HG02884 (cell line): ENCODE measurements around the gene GBP7.
"Not testable (repeated sequence)": the region's sequence is repeated elsewhere in the genome, so short reads cannot be mapped to it uniquely, and the experiment has no call there.

ENCODE experiments used
- ATAC-seq: cut with Tn5 transposase; IDR thresholded peaks from one replicate; pipeline ENCODE4 v1.9.1; 2021; ENCODE audit warnings: mild to moderate bottlenecking, moderate library complexity; ENCODE audit not compliant: unreplicated experiment

GBP7 gene

DNA sequence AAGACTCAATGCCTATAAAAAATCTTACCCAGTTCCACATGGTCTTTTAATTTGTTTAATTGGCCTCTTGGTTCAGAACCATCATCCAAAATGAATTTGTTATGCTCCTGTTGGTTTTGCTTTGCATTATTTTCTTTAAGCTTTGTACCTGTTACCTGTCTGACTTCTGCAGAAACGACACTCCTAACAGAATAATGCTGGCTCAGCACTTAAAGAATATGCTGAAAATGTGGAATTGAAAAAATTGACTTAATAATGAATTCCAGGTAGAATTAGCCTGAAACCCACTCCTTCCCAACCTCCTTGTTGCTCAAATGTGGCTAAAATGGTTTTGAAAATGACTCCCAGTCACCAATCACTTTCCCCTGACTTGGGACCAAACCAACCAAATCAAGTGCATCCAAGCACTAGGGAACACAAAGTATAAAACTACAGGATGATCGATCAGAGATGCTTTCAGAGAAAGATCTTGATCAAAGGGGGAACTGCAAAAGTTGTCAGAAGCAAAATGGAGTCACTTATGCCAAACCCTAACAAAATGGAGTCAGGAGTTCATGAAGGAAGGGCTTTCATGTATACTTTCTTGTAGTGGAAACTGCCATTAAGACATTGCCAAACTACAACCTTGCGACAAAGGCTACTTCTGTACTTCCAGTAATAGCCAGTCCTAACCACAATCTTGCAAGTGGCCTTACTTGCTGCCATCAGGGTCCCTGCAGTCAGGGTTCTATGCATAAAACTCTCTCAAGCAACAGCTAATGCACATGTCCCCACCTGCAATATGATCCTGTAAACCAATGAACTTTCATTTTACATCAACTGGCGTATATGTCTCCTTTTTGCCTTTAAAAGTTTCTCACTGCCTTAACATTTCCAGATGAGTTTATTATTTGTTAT lies 5.4 kb downstream of the GBP7 start:
- no peak for ATAC-seq

DNA sequence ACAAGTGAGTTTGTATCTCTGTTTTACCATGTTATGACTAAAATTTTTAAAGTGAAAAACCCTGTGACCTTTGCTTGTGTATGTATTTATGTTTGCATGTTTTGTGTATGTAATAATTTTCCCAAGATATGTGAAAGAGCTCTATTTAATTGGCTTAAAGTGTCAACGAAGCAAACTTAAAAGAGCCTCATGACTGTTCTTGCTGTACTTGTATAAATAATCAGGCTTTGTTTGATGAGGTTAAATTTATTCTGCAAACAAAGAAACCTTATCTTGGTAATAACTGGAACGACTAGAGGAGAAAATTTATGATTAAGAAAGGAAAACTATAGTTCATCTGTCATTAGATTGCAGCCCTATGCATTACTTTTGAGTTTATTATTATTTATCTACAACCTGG lies 6.6 kb downstream of the GBP7 start:
- ATAC-seq = no peak

- no peak for ATAC-seq
Observed at GRCh38 chr1:89167590-89168230, 8.1 kb downstream of the GBP7 start.

DNA sequence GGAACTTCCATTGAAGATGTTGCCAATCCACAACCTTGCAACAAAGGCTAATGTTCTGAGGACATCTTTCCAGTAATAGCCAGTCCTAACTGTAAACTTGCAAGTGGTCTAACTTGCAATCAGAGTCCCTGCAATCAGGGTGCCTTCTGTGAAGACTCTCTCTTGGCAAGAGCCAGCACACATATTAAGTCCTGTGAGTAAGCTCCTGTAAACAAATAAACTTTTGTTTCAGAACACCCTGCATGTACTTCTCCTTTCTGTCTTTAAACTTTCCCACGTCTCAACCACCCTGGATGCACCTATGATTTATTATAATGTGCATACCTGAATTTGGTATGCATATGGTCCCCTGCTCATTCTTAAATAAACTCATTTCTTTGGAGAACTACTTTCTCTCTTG lies 9.1 kb downstream of the GBP7 start:
- ATAC-seq = no peak

GRCh38 chr1:89165811-89166210 lies 10.0 kb downstream of the GBP7 start:
- no peak for ATAC-seq

DNA sequence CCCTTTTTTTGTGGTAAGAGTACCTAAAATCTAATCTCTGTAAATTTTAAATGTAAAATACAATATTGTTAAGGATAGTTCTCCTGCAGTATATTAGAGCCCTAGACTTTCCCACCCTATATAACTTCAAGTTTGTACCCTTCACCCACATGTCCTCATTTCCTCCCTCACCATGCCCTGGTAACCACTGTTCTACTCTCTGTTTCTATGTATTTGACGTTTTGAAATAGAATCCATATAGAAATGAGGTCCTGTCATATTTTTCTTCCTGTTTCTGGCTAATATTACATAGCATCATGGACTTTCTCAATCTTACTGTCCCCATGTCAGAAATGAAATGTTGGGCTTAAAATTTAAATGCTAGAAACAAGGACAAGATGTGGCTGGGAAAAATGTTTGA lies 24.8 kb downstream of the GBP7 start:
- no peak for ATAC-seq

GRCh38 chr1:89149976-89150375 lies 25.8 kb downstream of the GBP7 start:
- ATAC-seq = no peak

GRCh38 chr1:89149229-89149628 lies 26.6 kb downstream of the GBP7 start:
- ATAC-seq = no peak

DNA sequence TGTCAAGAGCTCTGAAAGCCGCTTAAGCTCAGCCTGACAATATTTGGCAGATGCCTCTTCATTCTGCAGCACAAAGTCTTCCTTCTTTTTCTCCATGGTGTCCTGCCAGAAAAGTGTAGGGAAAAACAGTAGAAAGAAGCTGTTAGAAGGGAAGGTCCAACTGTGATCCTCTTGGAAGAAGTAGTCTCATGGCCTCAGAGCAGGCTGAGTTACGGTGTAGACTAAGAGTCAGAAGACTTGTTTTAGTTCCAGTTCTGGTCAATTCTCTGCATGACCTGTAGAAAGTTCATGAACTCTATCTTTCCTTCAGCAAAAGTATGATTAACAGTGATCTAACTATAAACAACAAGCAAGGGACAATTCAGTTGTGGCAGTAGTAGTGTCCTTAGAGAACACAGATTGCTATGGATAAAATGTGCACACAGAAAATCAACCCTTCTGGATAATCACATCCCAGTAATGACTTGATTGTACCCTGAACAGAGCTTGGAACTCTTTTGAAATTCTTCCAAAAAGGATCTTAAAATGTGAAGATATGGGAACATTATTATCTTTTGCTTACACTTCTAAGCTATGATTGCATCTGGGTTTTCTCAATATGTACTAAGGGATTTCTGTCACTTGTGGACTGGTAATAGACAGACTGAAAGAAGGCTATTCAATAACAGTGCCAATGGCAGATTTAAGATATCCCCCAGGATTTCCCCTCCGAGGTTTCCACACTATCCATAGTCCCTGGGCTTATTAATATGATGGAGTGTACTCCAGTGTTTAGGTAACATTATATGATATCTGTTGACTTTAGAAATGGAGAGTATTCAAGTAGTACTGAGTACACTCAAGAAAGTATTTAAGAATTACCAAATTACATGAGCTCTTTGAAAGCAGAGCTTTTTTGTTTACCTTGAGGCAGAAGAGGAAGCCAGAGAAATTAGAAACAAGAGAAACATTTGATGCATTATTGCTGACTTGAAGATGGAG lies 27.8 kb downstream of the GBP7 start:
- no peak for ATAC-seq

GRCh38 chr1:89146721-89147120 lies 29.1 kb downstream of the GBP7 start:
- no peak for ATAC-seq

DNA sequence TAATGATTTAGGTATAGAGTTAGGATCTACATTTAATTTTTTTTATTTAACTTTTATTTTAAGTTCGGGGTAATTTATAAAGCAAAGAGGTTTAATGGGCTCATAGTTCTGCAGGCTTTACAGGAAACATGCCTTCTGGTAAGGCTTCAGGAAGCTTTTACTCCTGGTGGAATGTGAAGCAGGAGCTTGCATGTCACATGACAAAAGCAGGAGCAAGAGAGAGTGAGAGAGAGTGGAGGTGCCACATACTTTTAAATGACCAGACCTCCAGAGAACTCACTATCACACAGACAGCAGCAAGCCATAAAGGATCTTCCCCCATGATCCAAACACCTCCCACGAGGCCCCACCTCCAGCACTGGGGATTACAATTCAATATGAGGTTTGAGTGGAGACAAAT lies 32.3 kb downstream of the GBP7 start:
- no peak for ATAC-seq

- ATAC-seq = no peak
Observed at GRCh38 chr1:89142160-89142559, 33.6 kb downstream of the GBP7 start.

DNA sequence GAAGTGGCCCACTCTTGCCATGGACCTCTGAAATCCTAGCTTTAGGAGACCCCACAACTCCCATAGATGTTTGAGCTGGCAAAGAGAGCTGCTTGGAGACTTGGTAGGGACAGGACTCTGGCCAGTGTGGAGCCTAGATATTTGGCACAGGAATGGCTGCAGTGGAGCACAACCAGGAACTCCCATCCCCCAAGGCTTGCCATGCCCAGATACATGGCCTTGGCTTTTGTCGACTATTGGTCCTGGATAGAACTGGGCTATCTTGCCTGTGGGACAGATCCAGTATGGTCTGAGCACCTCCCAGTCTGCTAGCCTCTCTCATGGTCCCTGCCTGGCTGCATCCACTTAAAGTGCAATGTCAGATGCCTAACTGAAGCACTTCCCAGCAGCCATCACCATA lies 42.1 kb downstream of the GBP7 start:
- no peak for ATAC-seq

GRCh38 chr1:89130716-89131115 lies 45.1 kb downstream of the GBP7 start:
- no peak for ATAC-seq

DNA sequence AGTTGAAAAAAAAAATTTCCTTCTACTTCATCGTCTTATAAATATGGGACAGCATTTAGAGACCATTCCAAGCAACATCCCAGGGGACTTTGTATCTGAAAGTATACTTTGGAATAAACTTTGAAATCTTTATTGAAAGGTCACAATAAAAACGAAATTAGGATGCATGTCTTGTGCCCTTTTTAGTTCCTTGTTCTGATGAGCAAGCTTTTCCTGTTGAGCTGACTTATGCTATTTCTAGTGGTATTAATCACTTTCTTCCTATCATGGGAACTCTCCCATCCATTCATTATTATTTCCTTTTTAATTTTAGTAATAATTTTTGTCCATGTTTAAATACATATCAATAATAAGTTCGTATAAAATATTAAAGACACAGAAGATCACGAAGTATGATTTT lies 45.9 kb downstream of the GBP7 start:
- ATAC-seq = no peak

DNA sequence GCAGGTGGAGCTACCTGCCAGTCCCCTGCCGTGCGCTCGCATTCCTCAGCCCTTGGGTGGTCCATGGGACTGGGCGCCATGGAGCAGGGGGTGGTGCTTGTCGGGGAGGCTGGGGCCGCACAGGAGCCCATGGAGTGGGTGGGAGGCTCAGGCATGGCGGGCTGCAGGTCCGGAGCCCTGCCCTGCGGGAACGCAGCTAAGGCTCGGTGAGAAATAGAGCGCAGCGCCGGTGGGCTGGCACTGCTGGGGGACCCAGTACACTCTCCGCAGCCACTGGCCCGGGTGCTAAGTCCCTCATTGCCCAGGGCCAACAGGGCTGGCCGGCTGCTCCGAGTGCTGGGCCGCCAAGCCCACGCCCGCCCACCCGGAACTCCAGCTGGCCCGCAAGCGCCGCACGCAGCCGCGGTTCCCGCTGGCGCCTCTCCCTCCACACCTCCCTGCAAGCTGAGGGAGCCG lies 47.8 kb downstream of the GBP7 start:
- ATAC-seq = not testable (repeated sequence)

GRCh38 chr1:89126602-89127565 lies 48.9 kb downstream of the GBP7 start:
- ATAC-seq = not testable (repeated sequence)

- peak; percentile 68 for ATAC-seq
Observed at GRCh38 chr1:89125913-89126580, 49.8 kb downstream of the GBP7 start, which contains the start of gene GBP2. Gene GBP2, minus strand, starts transcription at chr1:89126114. Its CDS starts 4,148 bp downstream, at chr1:89121966.

DNA sequence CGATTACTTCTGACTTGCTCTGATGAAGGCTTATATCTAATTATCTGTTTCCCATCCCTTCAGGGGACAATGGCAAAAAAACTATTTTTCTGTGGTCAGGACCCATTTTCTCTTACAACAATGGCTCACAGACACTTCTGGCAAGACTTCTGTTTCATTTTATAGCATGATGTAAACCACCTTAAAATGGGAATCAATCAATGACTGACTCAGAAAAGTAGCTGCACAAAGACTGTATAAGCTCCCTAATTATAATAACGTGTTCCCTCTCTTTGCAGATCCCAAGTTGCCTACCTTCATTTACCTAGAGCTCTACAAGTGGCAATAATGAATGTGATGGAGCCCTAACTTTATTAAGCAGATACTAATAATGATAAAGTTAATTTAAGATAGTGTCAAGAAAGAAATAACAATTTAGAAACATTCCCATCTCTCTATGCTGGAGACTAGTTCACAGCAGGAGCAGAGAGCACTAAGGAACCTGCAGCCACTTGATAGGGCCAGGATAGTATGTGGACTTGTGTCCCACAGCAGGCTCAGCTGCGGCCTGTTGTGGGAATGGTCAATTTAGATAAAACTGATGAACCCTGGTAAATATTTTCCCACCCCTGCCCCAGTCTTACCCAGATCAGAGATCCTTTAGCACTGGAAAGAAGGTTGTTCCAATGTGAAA lies 50.4 kb downstream of the GBP7 start:
- ATAC-seq = peak; percentile 6
